HG03039 (cell line): ENCODE measurements around the gene ACTC1.
"Not testable (repeated sequence)": the region's sequence is repeated elsewhere in the genome, so short reads cannot be mapped to it uniquely, and the experiment has no call there.

Experiments used
- ATAC-seq: cut with Tn5 transposase; IDR thresholded peaks from one replicate; pipeline ENCODE4 v1.9.1; 2021; ENCODE audit warnings: mild to moderate bottlenecking, moderate library complexity; ENCODE audit not compliant: unreplicated experiment

ACTC1 gene

GRCh38 chr15:34795267-34796081 lies at the start of gene ACTC1:
Gene ACTC1 (minus strand): TSS chr15:34795549. CDS start chr15:34794808, 741 bp downstream.
- no peak for ATAC-seq

GRCh38 chr15:34841262-34841725 lies 45.9 kb upstream of the ACTC1 start:
- ATAC-seq, result no peak

- ATAC-seq, result no peak
Observed at GRCh38 chr15:34838282-34838681, 42.9 kb upstream of the ACTC1 start.

GRCh38 chr15:34837246-34838016 lies 42.1 kb upstream of the ACTC1 start:
- no peak for ATAC-seq

GRCh38 chr15:34828145-34828911 lies 33.0 kb upstream of the ACTC1 start:
- ATAC-seq, result no peak

- ATAC-seq, result no peak
Observed at GRCh38 chr15:34821831-34822230, 26.5 kb upstream of the ACTC1 start.

GRCh38 chr15:34820110-34820509 lies 24.8 kb upstream of the ACTC1 start:
- no peak for ATAC-seq

GRCh38 chr15:34818526-34818925 lies 23.2 kb upstream of the ACTC1 start:
- ATAC-seq, result no peak

- no peak for ATAC-seq
Observed at GRCh38 chr15:34815836-34816235, 20.5 kb upstream of the ACTC1 start.

- ATAC-seq, result no peak
Observed at GRCh38 chr15:34813446-34814190, 18.3 kb upstream of the ACTC1 start.

- ATAC-seq, result not testable (repeated sequence)
Observed at GRCh38 chr15:34812868-34813365, 17.6 kb upstream of the ACTC1 start.

GRCh38 chr15:34812369-34812768 lies 17.0 kb upstream of the ACTC1 start:
- no peak for ATAC-seq

GRCh38 chr15:34810443-34811129 lies 15.2 kb upstream of the ACTC1 start:
- no peak for ATAC-seq

- ATAC-seq, result no peak
Observed at GRCh38 chr15:34809186-34809585, 13.8 kb upstream of the ACTC1 start.

- ATAC-seq, result no peak
Observed at GRCh38 chr15:34808016-34808415, 12.7 kb upstream of the ACTC1 start.

GRCh38 chr15:34807241-34807640 lies 11.9 kb upstream of the ACTC1 start:
- ATAC-seq, result not testable (repeated sequence)

- ATAC-seq, result no peak
Observed at GRCh38 chr15:34804776-34805175, 9.4 kb upstream of the ACTC1 start.

- no peak for ATAC-seq
Observed at GRCh38 chr15:34804113-34804512, 8.8 kb upstream of the ACTC1 start.

- no peak for ATAC-seq
Observed at GRCh38 chr15:34802803-34803750, 7.7 kb upstream of the ACTC1 start.
